Stimulated activated naive CD8-positive, alpha-beta T cell treated with anti-CD3 and anti-CD28 coated beads, Interleukin-15, Interleukin-2, amounts not matched to agents 100 U/mL and 50 U/mL, for 24 hours (primary cell): ENCODE data around the gene DNAAF5.

Source experiments
- ATAC-seq: fragments of 150-1000 bp; cut with Tn5 transposase; one replicate; pipeline ENCODE4 v1.10.0; 2021
- DNase-seq: peaks from one replicate; pipeline ENCODE4 v3.0.0; 2021

The DNAAF5 gene

DNA sequence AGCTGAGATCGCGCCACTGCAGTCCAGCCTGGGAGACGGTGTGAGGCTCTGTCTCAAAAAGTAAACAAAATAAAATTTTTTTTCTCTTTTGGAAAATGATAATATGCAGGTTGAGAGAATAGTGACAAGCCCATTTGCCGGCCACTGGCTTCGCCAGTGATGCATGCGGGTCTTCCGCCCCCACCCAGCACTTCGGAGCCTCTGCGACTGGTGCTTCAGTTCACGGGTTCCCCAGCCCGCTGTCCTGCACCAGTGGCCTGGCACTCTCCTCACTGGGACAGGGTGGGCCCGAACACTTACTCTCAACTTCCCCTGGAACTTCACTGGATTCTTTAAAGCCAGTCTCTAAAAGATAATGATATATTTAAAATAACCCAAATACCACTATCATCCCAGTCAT, 108.5 kb downstream of the DNAAF5 start:
- no peak for DNase-seq
- ATAC-seq = no peak

DNA sequence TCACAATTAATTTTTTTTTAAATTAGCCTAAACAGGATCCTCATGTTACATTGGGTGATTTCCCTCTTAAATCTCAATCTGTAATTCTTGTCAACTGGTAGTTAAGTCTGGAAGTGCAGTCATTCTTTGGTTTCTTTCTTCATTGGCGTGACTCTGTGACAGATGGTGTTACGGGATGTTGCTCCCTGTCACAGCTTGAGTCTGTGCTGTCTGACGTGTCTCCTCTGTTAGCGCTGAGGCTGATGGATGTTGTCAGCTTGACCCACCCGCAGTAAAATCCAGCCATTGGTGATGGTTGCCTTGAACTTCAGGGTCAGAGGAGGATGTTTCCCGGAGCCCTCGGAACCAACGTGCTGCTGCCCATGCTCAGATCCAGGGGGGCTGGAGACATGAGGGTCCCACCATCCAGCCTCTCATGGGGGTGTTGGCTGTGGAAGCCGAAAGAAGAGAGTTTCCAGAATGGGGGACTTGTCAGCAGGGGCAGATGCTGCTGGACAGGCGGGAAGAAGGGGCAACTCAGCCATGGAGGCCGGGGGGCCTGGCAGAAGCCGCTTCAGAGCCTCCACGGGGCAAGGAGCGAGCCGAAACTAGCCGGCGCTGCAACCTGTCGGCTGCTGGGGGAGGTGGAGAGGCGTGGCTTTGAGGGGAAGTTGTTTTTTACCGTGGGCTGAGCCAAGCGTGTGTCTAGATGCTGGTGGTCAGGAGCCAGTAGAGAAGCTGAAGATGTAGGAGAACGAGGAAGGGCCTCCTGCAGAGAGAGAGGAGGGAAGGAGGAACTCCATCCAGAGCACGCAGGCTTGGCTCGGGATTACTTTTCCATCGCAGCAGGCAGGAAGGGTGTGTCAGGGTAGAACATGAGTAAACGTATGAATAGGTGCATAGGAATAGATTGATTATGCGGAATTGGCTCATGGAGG, 109.2 kb downstream of the DNAAF5 start:
- ATAC-seq = no peak
- DNase-seq = no peak
